ENCODE data around the gene ZNF584. TPM values are rescaled to one million over a fixed set of nuclear protein-coding genes. Genes with fewer than 3 reads are reported as not detected.

The ZNF584 gene
- total RNA-seq, 1 donor = 1.3 TPM

DNA sequence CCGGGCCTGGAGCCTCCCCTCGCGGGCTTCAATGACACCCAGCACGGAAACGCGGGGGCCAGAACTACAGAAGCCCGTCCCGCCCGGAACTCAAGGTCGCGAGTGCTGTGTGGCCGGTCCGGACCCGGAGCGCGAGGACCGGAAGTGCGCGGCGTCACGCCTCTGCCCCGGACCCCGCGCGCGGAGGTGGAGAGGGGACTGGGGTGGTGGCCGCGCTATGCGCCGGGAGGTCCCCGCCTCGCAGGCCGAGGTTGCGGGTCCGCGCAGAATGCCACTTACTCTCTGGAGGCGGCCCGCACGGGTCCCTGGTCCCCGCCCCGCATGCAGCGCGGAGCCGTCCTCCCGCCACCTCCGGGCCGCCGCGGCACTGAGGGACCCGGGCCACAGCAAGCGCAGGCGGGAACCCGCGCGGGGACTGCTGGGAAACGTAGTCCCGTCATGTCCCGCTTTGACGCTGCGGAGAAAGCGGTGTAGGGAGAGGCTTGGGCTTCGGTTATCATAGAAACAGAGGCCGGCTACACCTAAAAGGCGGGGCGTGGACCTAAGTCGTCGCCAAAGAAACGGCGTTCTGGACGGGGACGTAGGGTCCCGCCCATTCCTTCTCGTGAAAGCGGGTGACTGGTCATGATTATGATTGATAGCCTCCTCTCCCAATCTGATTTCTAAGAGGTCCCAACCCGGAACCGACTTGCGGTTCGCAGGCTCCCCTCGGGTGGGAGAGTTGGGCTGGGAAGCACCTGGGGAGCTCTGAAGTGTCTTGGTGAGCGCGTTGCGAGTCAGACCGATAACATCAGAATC is 27.6 kb upstream of the ZNF584 start, which contains the start of gene ZNF837:
TSS of gene ZNF837 (minus strand) at position 369 of the 798 bp plus-strand sequence. CDS start 11,698 bp downstream, outside the sequence.
- peak within 1 kb of the TSS; percentile 69 for H3K4me3 ChIP-seq (ENCODE audit: low read length)

GRCh38 chr19:58381460-58382212 is 26.8 kb upstream of the ZNF584 start:
- no peaks in the 10 kb centered on the region for H3K27me3 ChIP-seq (ENCODE audit: insufficient read depth, low read length)
- peak overlapping the region; percentile 69 for H3K4me3 ChIP-seq (ENCODE audit: low read length)
- H3K9me3 ChIP-seq (ENCODE audit: low read depth, low read length) = no peaks in the 10 kb centered on the region
- peaks cover 37% of the 10 kb centered on the region for H3K4me1 ChIP-seq (ENCODE audit: insufficient read depth, low read length)

More for the DNA sequence above, 27.6 kb upstream of the ZNF584 start, which contains the start of gene ZNF837:
- peaks cover 30% of the 10 kb centered on the region for H3K4me1 ChIP-seq (ENCODE audit: insufficient read depth, low read length)
- no peaks in the 10 kb centered on the region for H3K27me3 ChIP-seq (ENCODE audit: insufficient read depth, low read length)
- no peaks in the 10 kb centered on the region for H3K9me3 ChIP-seq (ENCODE audit: low read depth, low read length)

GRCh38 chr19:58382997-58383603 is 25.3 kb upstream of the ZNF584 start:
- H3K4me1 ChIP-seq (ENCODE audit: insufficient read depth, low read length) = peaks cover 46% of the 10 kb centered on the region
- H3K27me3 ChIP-seq (ENCODE audit: insufficient read depth, low read length) = no peaks in the 10 kb centered on the region
- H3K4me3 ChIP-seq (ENCODE audit: low read length) = no peak overlapping the region
- no peaks in the 10 kb centered on the region for H3K9me3 ChIP-seq (ENCODE audit: low read depth, low read length)

- no peak overlapping the region for H3K4me3 ChIP-seq (ENCODE audit: low read length)
- H3K9me3 ChIP-seq (ENCODE audit: low read depth, low read length) = no peaks in the 10 kb centered on the region
- H3K27me3 ChIP-seq (ENCODE audit: insufficient read depth, low read length) = no peaks in the 10 kb centered on the region
- H3K4me1 ChIP-seq (ENCODE audit: insufficient read depth, low read length) = peaks cover 41% of the 10 kb centered on the region
These were observed 23.0 kb upstream of the ZNF584 start for GRCh38 chr19:58385313-58385890.

- no peaks in the 10 kb centered on the region for H3K27me3 ChIP-seq (ENCODE audit: insufficient read depth, low read length)
- peak overlapping the region; percentile 82 for H3K4me3 ChIP-seq (ENCODE audit: low read length)
- peaks cover 40% of the 10 kb centered on the region for H3K4me1 ChIP-seq (ENCODE audit: insufficient read depth, low read length)
- no peaks in the 10 kb centered on the region for H3K9me3 ChIP-seq (ENCODE audit: low read depth, low read length)
These were observed 22.4 kb upstream of the ZNF584 start for GRCh38 chr19:58385891-58386575.

DNA sequence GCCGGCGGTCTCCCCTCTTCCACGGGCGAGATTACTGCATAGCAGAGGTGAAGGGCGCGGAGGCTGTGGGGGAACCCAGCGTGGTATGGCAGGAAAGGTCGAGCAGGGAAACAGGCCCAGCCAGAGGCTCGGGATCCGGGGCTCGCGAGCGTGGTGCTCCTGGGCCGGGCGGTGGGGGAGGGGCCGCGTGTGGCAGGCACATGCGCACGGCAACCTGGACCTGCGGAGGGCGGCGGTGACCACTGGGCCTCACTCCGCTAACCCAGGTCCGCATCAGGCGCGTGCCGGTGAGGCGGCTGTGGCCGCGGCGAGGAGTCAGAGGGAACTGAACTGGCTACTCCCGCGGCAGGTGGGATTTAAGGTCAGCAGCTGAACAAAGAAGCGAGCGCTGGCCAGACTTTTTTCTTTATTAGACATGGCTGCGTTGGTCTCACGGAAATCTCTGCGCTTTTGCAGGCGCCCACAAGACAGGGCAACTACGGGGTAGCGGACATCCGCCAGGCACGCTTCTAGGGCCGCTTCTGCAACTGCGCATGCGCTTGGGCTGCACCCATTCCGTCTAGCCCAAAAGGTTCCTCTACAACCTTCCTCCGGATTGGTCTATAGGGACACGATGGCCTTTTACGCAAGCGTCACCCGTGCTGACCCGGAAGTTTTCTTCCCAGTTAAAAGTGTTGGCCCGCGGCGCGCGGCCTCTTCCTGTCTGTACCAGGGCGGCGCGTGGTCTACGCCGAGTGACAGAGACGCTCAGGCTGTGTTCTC is 21.7 kb upstream of the ZNF584 start, which contains the start of gene RPS5:
TSS of gene RPS5 (plus strand) at position 694 of the 762 bp plus-strand sequence. CDS start 869 bp downstream, outside the sequence.
- Histone ChIP-seq H3K27me3 (ENCODE audit: insufficient read depth, low read length) (no peaks in the 10 kb centered on the region), H3K4me3 (ENCODE audit: low read length) (peak within 1 kb of the TSS; percentile 82), H3K4me1 (ENCODE audit: insufficient read depth, low read length) (peaks cover 35% of the 10 kb centered on the region), H3K9me3 (ENCODE audit: low read depth, low read length) (no peaks in the 10 kb centered on the region)

GRCh38 chr19:58387338-58388174 is 20.9 kb upstream of the ZNF584 start:
- peak overlapping the region; percentile 82 for H3K4me3 ChIP-seq (ENCODE audit: low read length)
- no peaks in the 10 kb centered on the region for H3K9me3 ChIP-seq (ENCODE audit: low read depth, low read length)
- no peaks in the 10 kb centered on the region for H3K27me3 ChIP-seq (ENCODE audit: insufficient read depth, low read length)
- H3K4me1 ChIP-seq (ENCODE audit: insufficient read depth, low read length) = peaks cover 29% of the 10 kb centered on the region

DNA sequence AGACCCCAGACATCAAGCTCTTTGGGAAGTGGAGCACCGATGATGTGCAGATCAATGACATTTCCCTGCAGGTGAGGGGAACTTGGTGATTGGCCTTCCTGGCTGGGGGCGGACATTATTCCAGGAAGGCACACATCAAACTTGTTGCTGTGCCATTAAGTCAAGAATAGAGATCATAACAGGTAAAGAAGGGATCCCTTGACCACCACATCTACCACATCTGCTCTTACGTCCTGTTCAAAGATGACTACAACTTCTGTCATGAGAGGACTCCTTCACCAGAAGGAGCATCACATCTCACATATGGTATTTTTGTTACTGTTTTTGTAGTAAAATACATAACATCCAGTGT is 20.3 kb upstream of the ZNF584 start:
- no peak overlapping the region for H3K4me3 ChIP-seq (ENCODE audit: low read length)
- H3K27me3 ChIP-seq (ENCODE audit: insufficient read depth, low read length) = no peaks in the 10 kb centered on the region
- no peaks in the 10 kb centered on the region for H3K9me3 ChIP-seq (ENCODE audit: low read depth, low read length)
- H3K4me1 ChIP-seq (ENCODE audit: insufficient read depth, low read length) = peaks cover 29% of the 10 kb centered on the region

- H3K4me3 ChIP-seq (ENCODE audit: low read length) = no peak overlapping the region
- peaks cover 8% of the 10 kb centered on the region for H3K27me3 ChIP-seq (ENCODE audit: insufficient read depth, low read length)
- H3K9me3 ChIP-seq (ENCODE audit: low read depth, low read length) = no peaks in the 10 kb centered on the region
- H3K4me1 ChIP-seq (ENCODE audit: insufficient read depth, low read length) = peaks cover 7% of the 10 kb centered on the region
These were observed 15.3 kb upstream of the ZNF584 start for GRCh38 chr19:58392945-58393724.

- H3K9me3 ChIP-seq (ENCODE audit: low read depth, low read length) = no peaks in the 10 kb centered on the region
These were observed 14.8 kb upstream of the ZNF584 start for GRCh38 chr19:58393725-58394033.

GRCh38 chr19:58394821-58395219 is 13.6 kb upstream of the ZNF584 start:
- H3K9me3 ChIP-seq (ENCODE audit: low read depth, low read length) = no peaks in the 10 kb centered on the region
- peaks cover 8% of the 10 kb centered on the region for H3K27me3 ChIP-seq (ENCODE audit: insufficient read depth, low read length)
- peaks cover 4% of the 10 kb centered on the region for H3K4me1 ChIP-seq (ENCODE audit: insufficient read depth, low read length)
- H3K4me3 ChIP-seq (ENCODE audit: low read length) = no peak overlapping the region

More at GRCh38 chr19:58393725-58394033, 14.8 kb upstream of the ZNF584 start:
- Histone ChIP-seq H3K27me3 (ENCODE audit: insufficient read depth, low read length) (peaks cover 8% of the 10 kb centered on the region), H3K4me1 (ENCODE audit: insufficient read depth, low read length) (peaks cover 4% of the 10 kb centered on the region), H3K4me3 (ENCODE audit: low read length) (no peak overlapping the region)

- Histone ChIP-seq H3K4me3 (ENCODE audit: low read length) (no peak within 1 kb of the TSS), H3K4me1 (ENCODE audit: insufficient read depth, low read length) (peaks cover 2% of the 10 kb centered on the region), H3K27me3 (ENCODE audit: insufficient read depth, low read length) (peaks cover 8% of the 10 kb centered on the region), H3K9me3 (ENCODE audit: low read depth, low read length) (no peaks in the 10 kb centered on the region)
These were observed 13.1 kb upstream of the ZNF584 start, which contains the start of gene RNF225 for GRCh38 chr19:58395220-58395978. RNF225 (plus strand) TSS chr19:58395656; CDS start chr19:58396090, 434 bp downstream.
